WERI-Rb-1 (cell line): ENCODE results near the gene LINGO4.

Experiments
- DNase-seq: peaks from one replicate; pipeline ENCODE4 v3.0.0-alpha.2; 2020
- H3K27ac ChIP-seq: fragments of 250-450 bp; sonication (Bioruptor Pico); 2 replicates; pipeline ENCODE4 v1.5.1; 2020; ENCODE audit warnings: mild to moderate bottlenecking, moderate library complexity
- H3K27me3 ChIP-seq: fragments of 250-450 bp; sonication (Bioruptor Pico); 2 replicates; pipeline ENCODE4 v1.5.1; 2021; ENCODE audit warnings: mild to moderate bottlenecking, low read depth, moderate library complexity; ENCODE audit not compliant: insufficient read depth, severe bottlenecking
- H3K36me3 ChIP-seq: fragments of 250-450 bp; sonication (Bioruptor Pico); 2 replicates; pipeline ENCODE4 v1.5.1; 2020; ENCODE audit warnings: mild to moderate bottlenecking, moderate library complexity
- H3K4me3 ChIP-seq: 2 replicates; pipeline ENCODE4 v1.5.1; 2011; ENCODE audit warnings: low read depth, mild to moderate bottlenecking, control low read depth, low read length
- H3K9me3 ChIP-seq: fragments of 250-450 bp; sonication (Bioruptor Pico); 2 replicates; pipeline ENCODE4 v1.5.1; 2021; ENCODE audit warnings: mild to moderate bottlenecking, moderate library complexity; ENCODE audit not compliant: severe bottlenecking
- TF ChIP-seq, protein P1 (sequence below): IDR thresholded peaks from 2 replicates; pipeline ENCODE4 v1.5.1; 2011; ENCODE audit warnings: low read depth, mild to moderate bottlenecking, control low read depth, inconsistent platforms, low read length

LINGO4 gene

GRCh38 chr1:151779852-151780251, 25.4 kb downstream of the LINGO4 start:
- H3K36me3 ChIP-seq: peaks cover 68% of the 10 kb centered on the region
- H3K4me3 ChIP-seq: no peak overlapping the region
- no peak overlapping the region for H3K27ac ChIP-seq
- no peak for DNase-seq
- TF ChIP-seq, protein P1, sequence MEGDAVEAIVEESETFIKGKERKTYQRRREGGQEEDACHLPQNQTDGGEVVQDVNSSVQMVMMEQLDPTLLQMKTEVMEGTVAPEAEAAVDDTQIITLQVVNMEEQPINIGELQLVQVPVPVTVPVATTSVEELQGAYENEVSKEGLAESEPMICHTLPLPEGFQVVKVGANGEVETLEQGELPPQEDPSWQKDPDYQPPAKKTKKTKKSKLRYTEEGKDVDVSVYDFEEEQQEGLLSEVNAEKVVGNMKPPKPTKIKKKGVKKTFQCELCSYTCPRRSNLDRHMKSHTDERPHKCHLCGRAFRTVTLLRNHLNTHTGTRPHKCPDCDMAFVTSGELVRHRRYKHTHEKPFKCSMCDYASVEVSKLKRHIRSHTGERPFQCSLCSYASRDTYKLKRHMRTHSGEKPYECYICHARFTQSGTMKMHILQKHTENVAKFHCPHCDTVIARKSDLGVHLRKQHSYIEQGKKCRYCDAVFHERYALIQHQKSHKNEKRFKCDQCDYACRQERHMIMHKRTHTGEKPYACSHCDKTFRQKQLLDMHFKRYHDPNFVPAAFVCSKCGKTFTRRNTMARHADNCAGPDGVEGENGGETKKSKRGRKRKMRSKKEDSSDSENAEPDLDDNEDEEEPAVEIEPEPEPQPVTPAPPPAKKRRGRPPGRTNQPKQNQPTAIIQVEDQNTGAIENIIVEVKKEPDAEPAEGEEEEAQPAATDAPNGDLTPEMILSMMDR: no peak
- H3K27me3 ChIP-seq: no peaks in the 10 kb centered on the region
- H3K9me3 ChIP-seq: no peaks in the 10 kb centered on the region

GRCh38 chr1:151777317-151777716, 27.9 kb downstream of the LINGO4 start:
- DNase-seq: no peak
- no peak overlapping the region for H3K4me3 ChIP-seq
- TF ChIP-seq, protein P1: no peak
- H3K9me3 ChIP-seq: no peaks in the 10 kb centered on the region
- H3K27ac ChIP-seq: no peak overlapping the region
- H3K36me3 ChIP-seq: peaks cover 83% of the 10 kb centered on the region
- H3K27me3 ChIP-seq: no peaks in the 10 kb centered on the region

DNA sequence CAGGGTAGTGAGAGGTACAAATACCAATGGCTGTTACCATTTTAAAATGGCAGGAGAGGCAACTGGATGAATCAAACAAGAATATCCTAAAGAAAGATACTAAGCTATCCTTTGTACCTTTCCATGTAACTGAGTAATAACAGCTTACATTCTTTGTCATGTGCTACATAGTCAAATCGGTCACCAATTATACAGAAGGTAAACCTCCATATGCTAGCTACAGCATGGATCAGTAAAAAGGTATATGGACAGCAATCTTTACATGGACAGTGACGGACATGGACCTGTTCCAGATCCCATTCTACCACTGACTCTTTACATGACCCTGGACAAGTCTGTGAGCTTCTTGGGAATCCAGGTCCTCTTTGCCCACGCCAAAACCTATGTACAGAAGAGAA, 28.6 kb downstream of the LINGO4 start:
- peaks cover 78% of the 10 kb centered on the region for H3K36me3 ChIP-seq
- TF ChIP-seq, protein P1: no peak
- DNase-seq: no peak

DNA sequence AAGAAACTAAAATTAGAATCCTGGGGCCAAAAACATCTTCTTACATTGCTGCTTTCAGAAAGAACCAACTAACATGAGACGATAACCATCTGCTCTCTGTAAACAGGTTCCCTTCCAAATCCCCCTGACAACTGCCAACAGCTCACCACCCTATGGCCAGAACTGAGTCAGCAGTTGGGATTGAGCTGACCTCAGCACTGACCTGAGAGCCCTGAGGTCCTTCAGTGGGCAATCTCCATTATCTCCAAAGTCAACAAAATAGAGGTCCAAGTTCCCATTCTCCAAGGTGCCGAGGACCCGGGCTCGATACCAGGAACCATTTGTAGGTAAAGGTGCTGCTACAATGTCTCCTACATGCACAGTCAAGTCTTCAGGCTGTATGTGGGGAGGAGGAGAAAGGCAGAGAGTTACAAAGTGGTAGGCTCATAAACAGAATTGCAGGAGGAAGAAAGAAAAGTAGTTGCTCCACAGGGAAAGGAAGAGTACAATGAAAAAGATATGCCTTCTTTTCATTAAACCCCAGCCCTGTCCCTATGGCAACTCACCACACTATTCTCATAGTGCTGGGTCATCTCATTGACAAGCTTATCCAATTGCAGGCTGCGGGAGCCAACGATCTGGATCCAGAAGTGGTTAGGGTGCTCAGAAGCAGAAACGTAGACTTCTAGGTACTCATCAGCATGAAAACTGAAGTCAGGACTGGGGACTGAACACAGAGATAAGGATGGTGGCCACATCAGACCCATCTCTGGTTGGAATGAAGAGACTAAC, 29.1 kb downstream of the LINGO4 start:
- TF ChIP-seq, protein P1: no peak
- peaks cover 74% of the 10 kb centered on the region for H3K36me3 ChIP-seq
- no peak overlapping the region for H3K4me3 ChIP-seq
- no peak overlapping the region for H3K27ac ChIP-seq
- no peak for DNase-seq
- H3K27me3 ChIP-seq: no peaks in the 10 kb centered on the region
- no peaks in the 10 kb centered on the region for H3K9me3 ChIP-seq

More for the DNA sequence above, 28.6 kb downstream of the LINGO4 start:
- no peak overlapping the region for H3K27ac ChIP-seq
- no peak overlapping the region for H3K4me3 ChIP-seq
- no peaks in the 10 kb centered on the region for H3K9me3 ChIP-seq
- no peaks in the 10 kb centered on the region for H3K27me3 ChIP-seq

DNA sequence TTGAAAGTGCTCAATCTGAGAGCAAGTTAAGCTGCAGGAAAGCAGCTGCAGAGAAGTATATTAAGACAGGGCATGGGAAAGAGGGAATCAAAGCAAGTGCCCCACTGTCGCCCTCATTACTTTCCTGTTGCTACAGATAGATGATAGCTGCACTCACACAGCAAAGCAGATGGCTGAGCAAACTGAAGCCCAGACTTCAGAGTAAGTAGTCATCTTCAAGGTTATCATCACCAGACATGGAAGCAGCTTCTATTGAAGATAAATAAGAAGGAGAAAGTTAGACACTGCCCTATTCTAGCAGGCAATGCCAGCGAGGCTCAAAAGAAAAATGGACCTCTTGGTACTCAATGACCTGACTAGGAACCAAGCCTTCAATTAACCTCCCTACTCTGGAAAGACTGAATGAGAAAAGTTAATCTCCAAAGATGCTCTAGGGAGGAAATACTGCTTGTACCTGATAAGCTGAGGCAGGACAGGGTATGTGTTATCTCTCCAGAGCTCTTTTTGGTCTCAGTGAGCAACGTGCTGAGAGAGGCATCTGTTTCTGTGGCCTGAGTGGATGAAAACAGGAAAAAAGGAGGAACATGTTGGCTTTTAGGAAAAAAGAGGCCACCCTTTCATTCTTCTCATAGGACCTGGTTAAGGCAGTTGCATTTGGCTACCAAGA, 30.8 kb downstream of the LINGO4 start:
- no peak for DNase-seq
- Histone ChIP-seq H3K27me3 (no peaks in the 10 kb centered on the region), H3K36me3 (peaks cover 60% of the 10 kb centered on the region), H3K27ac (no peak overlapping the region), H3K9me3 (peaks cover 3% of the 10 kb centered on the region), H3K4me3 (no peak overlapping the region)
- TF ChIP-seq, protein P1: no peak
